Measurements from ENCODE around the gene HASPIN. TPM values are rescaled to one million over a fixed set of nuclear protein-coding genes. Genes with fewer than 3 reads are reported as not detected.

HASPIN gene
- total RNA-seq, 3 donors from 2014 or later (not counting 1 experiment from before 2014, with no cell fraction given) = 0.33 to 0.79 (median 0.70) TPM

- ATAC-seq = no peak
- H3K9me3 ChIP-seq (ENCODE audit: control insufficient read depth, insufficient read depth, low read length) = no peaks in the 10 kb centered on the region
- peaks cover 3% of the 10 kb centered on the region for H3K27me3 ChIP-seq (ENCODE audit: control insufficient read depth, insufficient read depth, low read length)
- H3K27me3 Mint-ChIP-seq (ENCODE audit: low read depth in 2 of 2) = peaks cover 0 to 8% of the 10 kb centered on the region in 2 donors
- DNase-seq = no peak
- no peak overlapping the region for H3K4me3 ChIP-seq (ENCODE audit: low read length)
- no peak overlapping the region for H3K4me3 Mint-ChIP-seq
- peaks cover 2% of the 10 kb centered on the region for H3K36me3 ChIP-seq (ENCODE audit: control insufficient read depth, insufficient read depth, low read length)
- H3K4me1 ChIP-seq (ENCODE audit: control insufficient read depth, insufficient read depth, low read length) = peaks cover 46% of the 10 kb centered on the region
- no peak overlapping the region for H3K27ac ChIP-seq (ENCODE audit: low read length)
- no peaks in the 10 kb centered on the region for H3K9me3 Mint-ChIP-seq
- no peaks in the 10 kb centered on the region for H3K36me3 Mint-ChIP-seq
- H3K4me1 Mint-ChIP-seq = peaks cover 0 to 7% of the 10 kb centered on the region in 2 donors
- H3K27ac Mint-ChIP-seq = no peak overlapping the region
- no peak for TF ChIP-seq CTCF (IDR thresholded peaks at IDR 0.05)
- intact Hi-C loops (cut with micrococcal nuclease) = no loop called here
- 85% methylated on average over 19 of the region's 19 CpGs for WGBS (ENCODE audit: insufficient coverage)
These were observed 35.6 kb upstream of the HASPIN start for GRCh38 chr17:3688027-3688553.

- Histone ChIP-seq H3K27me3 (ENCODE audit: control insufficient read depth, insufficient read depth, low read length) (peaks cover 3% of the 10 kb centered on the region), H3K9me3 (ENCODE audit: control insufficient read depth, insufficient read depth, low read length) (no peaks in the 10 kb centered on the region), H3K36me3 (ENCODE audit: control insufficient read depth, insufficient read depth, low read length) (peaks cover 2% of the 10 kb centered on the region), H3K4me3 (ENCODE audit: low read length) (no peak overlapping the region), H3K4me1 (ENCODE audit: control insufficient read depth, insufficient read depth, low read length) (peaks cover 46% of the 10 kb centered on the region), H3K27ac (ENCODE audit: low read length) (no peak overlapping the region)
- Mint-ChIP-seq H3K27ac (no peak overlapping the region), H3K4me3 (no peak overlapping the region), H3K4me1 (peaks cover 2 to 6% of the 10 kb centered on the region in 2 donors), H3K36me3 (no peaks in the 10 kb centered on the region), H3K27me3 (ENCODE audit: low read depth in 2 of 2) (peaks cover 0 to 8% of the 10 kb centered on the region in 2 donors), H3K9me3 (no peaks in the 10 kb centered on the region)
- intact Hi-C loops (cut with micrococcal nuclease) = no loop called here
- no peak for TF ChIP-seq CTCF (IDR thresholded peaks at IDR 0.05)
- ATAC-seq (no peak), DNase-seq (no peak)
- whole genome bisulfite sequencing (ENCODE audit: insufficient coverage) = 89% methylated on average over 11 of the region's 14 CpGs
These were observed 34.8 kb upstream of the HASPIN start for GRCh38 chr17:3688852-3689261.

GRCh38 chr17:3689262-3690093, 34.2 kb upstream of the HASPIN start:
- Mint-ChIP-seq H3K27me3 (ENCODE audit: low read depth in 2 of 2) (peaks cover 0 to 8% of the 10 kb centered on the region in 2 donors), H3K36me3 (no peaks in the 10 kb centered on the region), H3K9me3 (no peaks in the 10 kb centered on the region), H3K4me3 (no peak overlapping the region), H3K27ac (no peak overlapping the region), H3K4me1 (peaks cover 8 to 12% of the 10 kb centered on the region in 2 donors)
- no peak overlapping the region for H3K27ac ChIP-seq (ENCODE audit: low read length)
- H3K27me3 ChIP-seq (ENCODE audit: control insufficient read depth, insufficient read depth, low read length) = peaks cover 3% of the 10 kb centered on the region
- peaks cover 49% of the 10 kb centered on the region for H3K4me1 ChIP-seq (ENCODE audit: control insufficient read depth, insufficient read depth, low read length)
- intact Hi-C loops (cut with micrococcal nuclease) = loop anchor here (5.0 kb wide), 1 partner anchor 78 kb away; no protein-coding TSS in a partner anchor
- ATAC-seq (no peak), DNase-seq (no peak)
- no peak for TF ChIP-seq CTCF (IDR thresholded peaks at IDR 0.05)
- no peak overlapping the region for H3K4me3 ChIP-seq (ENCODE audit: low read length)
- H3K9me3 ChIP-seq (ENCODE audit: control insufficient read depth, insufficient read depth, low read length) = no peaks in the 10 kb centered on the region
- peaks cover 2% of the 10 kb centered on the region for H3K36me3 ChIP-seq (ENCODE audit: control insufficient read depth, insufficient read depth, low read length)
- WGBS (ENCODE audit: insufficient coverage) = 90% methylated on average over 42 of the region's 44 CpGs
